Activated naive CD8-positive, alpha-beta T cell treated with anti-CD3 and anti-CD28 coated beads, Interleukin-2, amount 50 U/mL, for 24 hours (primary cell): ENCODE data around the gene BOD1.
A peak's percentile ranks its signal among the peaks of the same experiment; 100 is the strongest.

Experiments used
- ATAC-seq: fragments of 150-1000 bp; cut with Tn5 transposase; one replicate; pipeline ENCODE4 v1.10.0; 2021
- DNase-seq: peaks from one replicate; pipeline ENCODE4 v3.0.0; 2021
- H3K27ac Mint-ChIP-seq: one replicate; pipeline ENCODE4 v1.8.0; 2021; ENCODE audit warnings: mild to moderate bottlenecking, mixed read lengths
- H3K27me3 Mint-ChIP-seq: one replicate; pipeline ENCODE4 v1.8.0; 2021; ENCODE audit warnings: mixed read lengths
- H3K36me3 Mint-ChIP-seq: one replicate; pipeline ENCODE4 v1.8.0; 2021; ENCODE audit warnings: low read depth, mixed read lengths
- H3K4me1 Mint-ChIP-seq: one replicate; pipeline ENCODE4 v1.8.0; 2021; ENCODE audit warnings: mixed read lengths
- H3K4me3 Mint-ChIP-seq: one replicate; pipeline ENCODE4 v1.8.0; 2021; ENCODE audit warnings: mild to moderate bottlenecking, moderate library complexity, mixed read lengths
- H3K9me3 Mint-ChIP-seq: one replicate; pipeline ENCODE4 v1.8.0; 2021; ENCODE audit warnings: mixed read lengths

The BOD1 gene

GRCh38 chr5:173627860-173628392 lies 11.5 kb upstream of the BOD1 start:
- Mint-ChIP-seq H3K27ac (no peak overlapping the region), H3K9me3 (no peaks in the 10 kb centered on the region), H3K4me1 (no peaks in the 10 kb centered on the region), H3K36me3 (no peaks in the 10 kb centered on the region), H3K4me3 (no peak overlapping the region), H3K27me3 (peaks cover 3% of the 10 kb centered on the region)
- DNase-seq: no peak
- ATAC-seq: no peak

- H3K9me3 Mint-ChIP-seq: no peaks in the 10 kb centered on the region
- no peaks in the 10 kb centered on the region for H3K4me1 Mint-ChIP-seq
- ATAC-seq (no peak), DNase-seq (no peak)
- H3K27me3 Mint-ChIP-seq: peaks cover 3% of the 10 kb centered on the region
- H3K4me3 Mint-ChIP-seq: no peak overlapping the region
- no peak overlapping the region for H3K27ac Mint-ChIP-seq
- no peaks in the 10 kb centered on the region for H3K36me3 Mint-ChIP-seq
Measured at GRCh38 chr5:173627271-173627670, 10.8 kb upstream of the BOD1 start.

- ATAC-seq: no peak
- Mint-ChIP-seq H3K27me3 (peaks cover under 1% of the 10 kb centered on the region), H3K36me3 (no peaks in the 10 kb centered on the region), H3K4me3 (no peak overlapping the region), H3K27ac (no peak overlapping the region), H3K9me3 (no peaks in the 10 kb centered on the region), H3K4me1 (no peaks in the 10 kb centered on the region)
- DNase-seq: no peak
Measured at GRCh38 chr5:173626505-173626820, 10.0 kb upstream of the BOD1 start.

- H3K9me3 Mint-ChIP-seq: no peaks in the 10 kb centered on the region
- H3K36me3 Mint-ChIP-seq: no peaks in the 10 kb centered on the region
- DNase-seq (no peak), ATAC-seq (no peak)
- H3K4me3 Mint-ChIP-seq: no peak overlapping the region
- H3K27me3 Mint-ChIP-seq: no peaks in the 10 kb centered on the region
- H3K27ac Mint-ChIP-seq: no peak overlapping the region
- no peaks in the 10 kb centered on the region for H3K4me1 Mint-ChIP-seq
Measured at GRCh38 chr5:173625673-173626504, 9.4 kb upstream of the BOD1 start.

DNA sequence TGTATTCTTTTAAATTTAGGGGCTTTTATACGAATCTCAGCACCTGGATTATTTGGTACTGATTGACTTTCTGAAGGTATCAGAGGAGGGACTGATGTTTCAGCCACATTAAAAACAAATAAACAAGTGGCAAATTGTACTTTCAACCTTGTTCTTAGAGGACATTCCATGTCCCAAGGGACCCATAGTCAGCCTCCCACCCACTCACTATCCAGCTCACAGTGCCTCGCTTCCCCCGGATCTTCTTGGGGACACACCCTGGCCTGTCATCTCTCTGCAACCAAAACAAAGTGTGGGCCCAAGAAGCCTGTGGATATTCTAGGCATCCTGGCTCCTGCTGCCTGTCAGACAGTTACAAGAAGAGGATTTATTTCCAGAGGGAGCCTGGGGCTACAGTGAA lies 8.8 kb upstream of the BOD1 start:
- ATAC-seq: no peak
- Mint-ChIP-seq H3K27ac (no peak overlapping the region), H3K4me1 (no peaks in the 10 kb centered on the region), H3K4me3 (no peak overlapping the region), H3K9me3 (no peaks in the 10 kb centered on the region), H3K27me3 (no peaks in the 10 kb centered on the region), H3K36me3 (no peaks in the 10 kb centered on the region)
- DNase-seq: no peak

DNA sequence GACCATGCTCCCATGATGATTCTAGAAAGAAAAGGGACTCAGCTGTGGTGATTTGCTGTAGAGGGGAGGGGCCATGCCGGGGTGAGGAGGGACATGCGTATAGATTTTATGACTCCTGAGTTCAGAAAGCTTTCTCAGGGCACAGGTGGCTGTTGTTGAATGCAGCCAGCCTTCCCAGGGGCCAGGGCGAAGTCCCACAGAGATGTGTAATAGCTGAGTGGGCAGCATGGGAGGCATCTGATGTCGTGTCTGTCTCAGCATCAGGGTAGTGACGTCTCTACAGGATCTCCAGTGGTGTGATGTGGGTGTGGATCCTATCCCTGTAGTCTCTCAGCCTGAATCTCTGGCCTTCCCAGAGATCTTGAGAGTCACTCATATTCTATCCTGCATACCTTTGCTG lies 7.8 kb upstream of the BOD1 start:
- Mint-ChIP-seq H3K27me3 (no peaks in the 10 kb centered on the region), H3K4me1 (no peaks in the 10 kb centered on the region), H3K27ac (no peak overlapping the region), H3K36me3 (no peaks in the 10 kb centered on the region), H3K4me3 (no peak overlapping the region), H3K9me3 (no peaks in the 10 kb centered on the region)
- no peak for DNase-seq
- ATAC-seq: no peak

DNA sequence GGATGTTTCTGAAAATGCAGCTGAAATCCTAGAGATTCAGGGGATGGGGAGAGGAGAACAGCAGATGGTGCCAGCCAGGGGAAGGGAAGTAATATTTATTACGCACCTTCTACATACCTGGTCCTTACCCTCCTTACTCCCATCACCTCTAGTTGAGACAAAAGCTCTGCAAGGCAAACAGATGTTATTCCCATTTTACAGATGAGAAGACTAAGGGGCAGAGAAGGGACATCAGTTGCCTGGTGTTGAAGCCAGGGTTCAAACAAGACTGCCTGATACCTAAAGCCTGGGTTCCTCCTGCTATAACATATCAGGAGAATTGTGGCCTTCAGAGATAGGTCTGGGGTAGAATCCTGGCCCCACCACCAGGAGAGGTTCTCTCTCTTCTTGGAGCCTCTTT lies 7.3 kb upstream of the BOD1 start:
- Mint-ChIP-seq H3K4me1 (peaks cover 1% of the 10 kb centered on the region), H3K9me3 (no peaks in the 10 kb centered on the region), H3K27me3 (no peaks in the 10 kb centered on the region), H3K36me3 (no peaks in the 10 kb centered on the region), H3K4me3 (no peak overlapping the region), H3K27ac (no peak overlapping the region)
- ATAC-seq: no peak
- no peak for DNase-seq

DNA sequence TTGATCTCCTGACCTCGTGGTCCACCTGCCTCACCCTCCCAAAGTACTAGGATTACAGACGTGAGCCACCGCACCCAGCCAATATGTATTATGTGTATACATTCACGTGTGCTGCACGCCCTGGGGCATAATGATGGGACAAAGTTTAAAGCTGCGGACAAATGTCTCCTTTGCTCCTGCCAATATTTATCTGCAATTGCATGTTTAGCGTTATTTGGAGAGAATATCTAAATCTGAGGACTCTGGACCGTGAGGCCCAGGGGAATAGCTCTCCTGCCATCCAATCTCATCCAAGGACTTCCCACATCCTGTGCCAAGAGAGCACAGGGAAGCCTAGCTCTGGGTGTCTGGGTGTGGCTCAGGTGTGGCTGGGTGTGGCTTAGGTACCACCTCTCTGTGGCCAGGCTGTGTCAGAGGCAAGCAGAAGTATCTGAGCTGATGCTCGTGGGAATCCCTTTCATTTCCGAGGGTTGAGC lies 6.9 kb upstream of the BOD1 start:
- Mint-ChIP-seq H3K36me3 (no peaks in the 10 kb centered on the region), H3K9me3 (no peaks in the 10 kb centered on the region), H3K27me3 (no peaks in the 10 kb centered on the region), H3K4me1 (peaks cover 2% of the 10 kb centered on the region), H3K27ac (no peak overlapping the region), H3K4me3 (no peak overlapping the region)
- ATAC-seq (no peak), DNase-seq (no peak)

GRCh38 chr5:173622183-173623047 lies 6.0 kb upstream of the BOD1 start:
- no peak for DNase-seq
- Mint-ChIP-seq H3K27ac (no peak overlapping the region), H3K36me3 (no peaks in the 10 kb centered on the region), H3K9me3 (no peaks in the 10 kb centered on the region), H3K4me1 (peaks cover 2% of the 10 kb centered on the region), H3K27me3 (no peaks in the 10 kb centered on the region), H3K4me3 (no peak overlapping the region)
- no peak for ATAC-seq

- H3K9me3 Mint-ChIP-seq: no peaks in the 10 kb centered on the region
- ATAC-seq (no peak), DNase-seq (no peak)
- H3K4me3 Mint-ChIP-seq: no peak overlapping the region
- H3K27ac Mint-ChIP-seq: no peak overlapping the region
- no peaks in the 10 kb centered on the region for H3K27me3 Mint-ChIP-seq
- H3K36me3 Mint-ChIP-seq: peaks cover under 1% of the 10 kb centered on the region
- H3K4me1 Mint-ChIP-seq: peaks cover 10% of the 10 kb centered on the region
Measured at GRCh38 chr5:173620784-173621183, 4.3 kb upstream of the BOD1 start.

GRCh38 chr5:173618927-173619519 lies 2.6 kb upstream of the BOD1 start:
- Mint-ChIP-seq H3K9me3 (no peaks in the 10 kb centered on the region), H3K4me1 (peaks cover 26% of the 10 kb centered on the region), H3K27me3 (no peaks in the 10 kb centered on the region), H3K27ac (no peak overlapping the region), H3K36me3 (peaks cover 10% of the 10 kb centered on the region), H3K4me3 (no peak overlapping the region)
- ATAC-seq (no peak), DNase-seq (peak; percentile 27)

DNA sequence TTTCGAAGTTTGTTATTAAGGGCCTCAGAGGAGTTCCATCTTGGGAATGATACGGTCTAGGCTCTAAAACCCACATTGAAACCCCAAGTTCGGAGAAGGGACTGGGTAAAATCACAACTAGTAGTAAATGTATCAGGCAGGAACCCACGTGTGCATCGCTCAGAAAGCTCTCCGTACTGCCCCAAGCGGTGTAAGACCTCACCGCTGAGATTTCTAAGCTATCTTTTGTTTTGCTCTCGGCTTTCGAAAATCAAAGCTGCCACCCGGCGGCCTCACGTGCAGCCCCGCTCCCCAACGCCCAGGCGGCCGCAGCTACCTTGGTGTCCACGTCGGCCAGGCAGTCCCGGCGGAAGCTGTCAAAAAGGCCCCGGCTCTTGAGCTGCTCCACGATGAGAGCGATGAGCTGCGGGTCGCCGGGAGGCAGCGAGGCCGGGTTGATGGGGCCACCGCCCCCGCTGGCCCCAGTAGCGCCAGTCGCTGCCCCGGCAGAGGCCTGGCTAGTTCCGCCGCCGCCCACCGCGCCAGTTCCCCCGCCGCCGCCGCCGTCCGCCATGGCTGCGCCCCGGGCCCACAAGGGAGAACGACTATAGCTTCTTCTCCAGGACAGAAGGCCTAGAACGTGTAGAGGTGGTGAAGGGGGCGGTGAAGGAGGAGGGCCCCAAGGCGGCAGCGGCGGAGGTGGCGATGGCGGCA lies 420 bp downstream of the BOD1 start:
- Mint-ChIP-seq H3K9me3 (no peaks in the 10 kb centered on the region), H3K4me1 (peaks cover 33% of the 10 kb centered on the region), H3K36me3 (peaks cover 33% of the 10 kb centered on the region), H3K4me3 (peak overlapping the region; percentile 97), H3K27ac (peak overlapping the region; percentile 91), H3K27me3 (no peaks in the 10 kb centered on the region)
- ATAC-seq (peak; percentile 47), DNase-seq (peak; percentile 68)

GRCh38 chr5:173614591-173614990 lies 1.9 kb downstream of the BOD1 start:
- Mint-ChIP-seq H3K9me3 (no peaks in the 10 kb centered on the region), H3K4me3 (peak overlapping the region; percentile 97), H3K27ac (peak overlapping the region; percentile 91), H3K36me3 (peaks cover 43% of the 10 kb centered on the region), H3K4me1 (peaks cover 33% of the 10 kb centered on the region), H3K27me3 (no peaks in the 10 kb centered on the region)
- ATAC-seq: no peak
- DNase-seq: no peak

DNA sequence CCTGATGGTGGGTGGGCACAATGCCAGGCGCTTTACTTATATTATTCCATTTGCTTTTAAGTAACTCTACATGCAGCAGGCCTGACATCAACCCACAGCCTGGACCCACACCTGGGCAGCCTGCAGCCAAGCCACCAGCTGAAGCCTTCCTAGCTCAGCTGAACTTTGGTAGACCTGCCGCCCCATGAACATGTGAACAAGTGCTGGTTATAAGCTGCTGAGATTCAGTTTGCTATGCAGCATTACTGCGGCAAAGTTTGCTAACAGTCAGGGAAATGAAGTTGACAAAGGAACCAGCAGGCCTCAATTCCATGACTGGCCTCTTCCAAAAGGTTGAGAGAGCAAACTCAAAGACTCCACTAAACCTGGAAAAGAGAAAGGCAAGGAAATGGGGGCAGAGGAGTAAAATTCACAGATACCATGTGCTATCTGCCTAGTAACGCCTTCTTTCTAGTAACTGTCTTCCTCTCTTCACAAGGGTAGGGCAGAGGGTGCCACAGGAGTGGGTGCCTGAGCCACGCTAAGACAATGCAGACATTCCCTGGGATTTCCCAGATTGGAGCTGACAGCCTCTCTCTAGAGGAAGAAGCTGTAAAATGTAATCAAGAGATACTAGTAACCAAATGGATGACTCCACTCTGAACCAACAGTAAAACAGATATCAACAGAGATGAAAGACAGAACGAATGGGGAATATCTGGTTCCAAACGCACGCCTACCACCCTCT lies 2.9 kb downstream of the BOD1 start:
- peak overlapping the region; percentile 97 for H3K4me3 Mint-ChIP-seq
- H3K27ac Mint-ChIP-seq: peak overlapping the region; percentile 15

More for the DNA sequence above, 2.9 kb downstream of the BOD1 start:
- ATAC-seq (no peak), DNase-seq (no peak)
- no peaks in the 10 kb centered on the region for H3K27me3 Mint-ChIP-seq
- peaks cover 50% of the 10 kb centered on the region for H3K36me3 Mint-ChIP-seq
- H3K9me3 Mint-ChIP-seq: no peaks in the 10 kb centered on the region
- peaks cover 30% of the 10 kb centered on the region for H3K4me1 Mint-ChIP-seq
